H1 (cell line): Measurements from ENCODE around the gene POLR2F. TPM values are rescaled to one million over a fixed set of nuclear protein-coding genes. Genes with fewer than 3 reads are reported as not detected.

ENCODE experiments used
- BACH1 ChIP-seq: IDR thresholded peaks from 2 replicates; pipeline ENCODE4 v1.6.1; 2012; ENCODE audit warnings: low read length, improper control_type of control experiment
- GTF2F1 ChIP-seq: IDR thresholded peaks from 2 replicates; pipeline ENCODE4 v1.6.1; 2012; ENCODE audit warnings: low read depth, low read length, improper control_type of control experiment, borderline replicate concordance
- HDAC2 ChIP-seq, 2 experiments: fragments of 300-600 bp in 1 of 2; sonication (generic) in 1 of 2; IDR thresholded peaks; 2 replicates each; pipeline ENCODE4 v1.6.1; 2011 to 2012; ENCODE audit warnings: low read depth in 2 of 2, low read length in 2 of 2, mild to moderate bottlenecking in 2 of 2, moderate library complexity in 2 of 2, borderline replicate concordance in 1 of 2, inconsistent platforms in 1 of 2
- POLR2A ChIP-seq, 2 experiments: IDR thresholded peaks; 1 replicate in 1 of 2; 2 replicates in 1 of 2; pipeline ENCODE4 v1.6.1; 2011; ENCODE audit warnings: low read depth in 2 of 2, low read length in 2 of 2, mild to moderate bottlenecking in 2 of 2; ENCODE audit errors: control extremely low read depth in 1 of 2
- SIRT6 ChIP-seq: IDR thresholded peaks from one replicate; pipeline ENCODE4 v1.7.1; 2012; ENCODE audit warnings: low read length, inconsistent platforms
- SP1 ChIP-seq: IDR thresholded peaks from 2 replicates; pipeline ENCODE4 v1.6.1; 2011; ENCODE audit warnings: low read depth, low read length
- SP2 ChIP-seq: IDR thresholded peaks from 2 replicates; pipeline ENCODE4 v1.6.1; 2012; ENCODE audit warnings: mild to moderate bottlenecking, low read length, inconsistent platforms
- polyA plus RNA-seq, 7 experiments: library from polyadenylated mRNA; depleted of rRNA in 3 of 7; stranded (reverse) in 5 of 7; unstranded in 2 of 7; fragments of >200 nt in 5 of 7; fragments of 200-250 nt in 2 of 7; gene quantifications; 1 replicate in 5 of 7; 2 replicates in 1 of 7; 4 replicates in 1 of 7; pipeline versions ENCODE4 v1.2.1 to v1.2.3, GENCODE V29; 2011 to 2013; ENCODE audit warnings: missing spikeins in 2 of 7, mixed read lengths in 2 of 7
- total RNA-seq: library from RNA; stranded (reverse); fragmentation: NEBNext Ultra II Directional; extraction: Animal tissue kit (Norgen Biotek cat#: 25700); gene quantifications from 2 replicates; pipeline ENCODE4 v1.2.1, GENCODE V29; 2021
- TF ChIP-seq, protein P1 (sequence below): fragments of 300-600 bp; sonication (generic); IDR thresholded peaks from 2 replicates; pipeline ENCODE4 v1.7.1; 2012; ENCODE audit warnings: low read length, moderate library complexity, mild to moderate bottlenecking, inconsistent platforms; ENCODE audit not compliant: insufficient replicate concordance

Gene POLR2F
- total and polyA plus RNA-seq, 2 of the 8 experiments (the other 6 are each of a cell fraction or from before 2014, with no cell fraction given) = 150 to 176 TPM

GRCh38 chr22:37925767-37926166 lies 27.7 kb upstream of the POLR2F start (continued):
- TF ChIP-seq, protein P1, sequence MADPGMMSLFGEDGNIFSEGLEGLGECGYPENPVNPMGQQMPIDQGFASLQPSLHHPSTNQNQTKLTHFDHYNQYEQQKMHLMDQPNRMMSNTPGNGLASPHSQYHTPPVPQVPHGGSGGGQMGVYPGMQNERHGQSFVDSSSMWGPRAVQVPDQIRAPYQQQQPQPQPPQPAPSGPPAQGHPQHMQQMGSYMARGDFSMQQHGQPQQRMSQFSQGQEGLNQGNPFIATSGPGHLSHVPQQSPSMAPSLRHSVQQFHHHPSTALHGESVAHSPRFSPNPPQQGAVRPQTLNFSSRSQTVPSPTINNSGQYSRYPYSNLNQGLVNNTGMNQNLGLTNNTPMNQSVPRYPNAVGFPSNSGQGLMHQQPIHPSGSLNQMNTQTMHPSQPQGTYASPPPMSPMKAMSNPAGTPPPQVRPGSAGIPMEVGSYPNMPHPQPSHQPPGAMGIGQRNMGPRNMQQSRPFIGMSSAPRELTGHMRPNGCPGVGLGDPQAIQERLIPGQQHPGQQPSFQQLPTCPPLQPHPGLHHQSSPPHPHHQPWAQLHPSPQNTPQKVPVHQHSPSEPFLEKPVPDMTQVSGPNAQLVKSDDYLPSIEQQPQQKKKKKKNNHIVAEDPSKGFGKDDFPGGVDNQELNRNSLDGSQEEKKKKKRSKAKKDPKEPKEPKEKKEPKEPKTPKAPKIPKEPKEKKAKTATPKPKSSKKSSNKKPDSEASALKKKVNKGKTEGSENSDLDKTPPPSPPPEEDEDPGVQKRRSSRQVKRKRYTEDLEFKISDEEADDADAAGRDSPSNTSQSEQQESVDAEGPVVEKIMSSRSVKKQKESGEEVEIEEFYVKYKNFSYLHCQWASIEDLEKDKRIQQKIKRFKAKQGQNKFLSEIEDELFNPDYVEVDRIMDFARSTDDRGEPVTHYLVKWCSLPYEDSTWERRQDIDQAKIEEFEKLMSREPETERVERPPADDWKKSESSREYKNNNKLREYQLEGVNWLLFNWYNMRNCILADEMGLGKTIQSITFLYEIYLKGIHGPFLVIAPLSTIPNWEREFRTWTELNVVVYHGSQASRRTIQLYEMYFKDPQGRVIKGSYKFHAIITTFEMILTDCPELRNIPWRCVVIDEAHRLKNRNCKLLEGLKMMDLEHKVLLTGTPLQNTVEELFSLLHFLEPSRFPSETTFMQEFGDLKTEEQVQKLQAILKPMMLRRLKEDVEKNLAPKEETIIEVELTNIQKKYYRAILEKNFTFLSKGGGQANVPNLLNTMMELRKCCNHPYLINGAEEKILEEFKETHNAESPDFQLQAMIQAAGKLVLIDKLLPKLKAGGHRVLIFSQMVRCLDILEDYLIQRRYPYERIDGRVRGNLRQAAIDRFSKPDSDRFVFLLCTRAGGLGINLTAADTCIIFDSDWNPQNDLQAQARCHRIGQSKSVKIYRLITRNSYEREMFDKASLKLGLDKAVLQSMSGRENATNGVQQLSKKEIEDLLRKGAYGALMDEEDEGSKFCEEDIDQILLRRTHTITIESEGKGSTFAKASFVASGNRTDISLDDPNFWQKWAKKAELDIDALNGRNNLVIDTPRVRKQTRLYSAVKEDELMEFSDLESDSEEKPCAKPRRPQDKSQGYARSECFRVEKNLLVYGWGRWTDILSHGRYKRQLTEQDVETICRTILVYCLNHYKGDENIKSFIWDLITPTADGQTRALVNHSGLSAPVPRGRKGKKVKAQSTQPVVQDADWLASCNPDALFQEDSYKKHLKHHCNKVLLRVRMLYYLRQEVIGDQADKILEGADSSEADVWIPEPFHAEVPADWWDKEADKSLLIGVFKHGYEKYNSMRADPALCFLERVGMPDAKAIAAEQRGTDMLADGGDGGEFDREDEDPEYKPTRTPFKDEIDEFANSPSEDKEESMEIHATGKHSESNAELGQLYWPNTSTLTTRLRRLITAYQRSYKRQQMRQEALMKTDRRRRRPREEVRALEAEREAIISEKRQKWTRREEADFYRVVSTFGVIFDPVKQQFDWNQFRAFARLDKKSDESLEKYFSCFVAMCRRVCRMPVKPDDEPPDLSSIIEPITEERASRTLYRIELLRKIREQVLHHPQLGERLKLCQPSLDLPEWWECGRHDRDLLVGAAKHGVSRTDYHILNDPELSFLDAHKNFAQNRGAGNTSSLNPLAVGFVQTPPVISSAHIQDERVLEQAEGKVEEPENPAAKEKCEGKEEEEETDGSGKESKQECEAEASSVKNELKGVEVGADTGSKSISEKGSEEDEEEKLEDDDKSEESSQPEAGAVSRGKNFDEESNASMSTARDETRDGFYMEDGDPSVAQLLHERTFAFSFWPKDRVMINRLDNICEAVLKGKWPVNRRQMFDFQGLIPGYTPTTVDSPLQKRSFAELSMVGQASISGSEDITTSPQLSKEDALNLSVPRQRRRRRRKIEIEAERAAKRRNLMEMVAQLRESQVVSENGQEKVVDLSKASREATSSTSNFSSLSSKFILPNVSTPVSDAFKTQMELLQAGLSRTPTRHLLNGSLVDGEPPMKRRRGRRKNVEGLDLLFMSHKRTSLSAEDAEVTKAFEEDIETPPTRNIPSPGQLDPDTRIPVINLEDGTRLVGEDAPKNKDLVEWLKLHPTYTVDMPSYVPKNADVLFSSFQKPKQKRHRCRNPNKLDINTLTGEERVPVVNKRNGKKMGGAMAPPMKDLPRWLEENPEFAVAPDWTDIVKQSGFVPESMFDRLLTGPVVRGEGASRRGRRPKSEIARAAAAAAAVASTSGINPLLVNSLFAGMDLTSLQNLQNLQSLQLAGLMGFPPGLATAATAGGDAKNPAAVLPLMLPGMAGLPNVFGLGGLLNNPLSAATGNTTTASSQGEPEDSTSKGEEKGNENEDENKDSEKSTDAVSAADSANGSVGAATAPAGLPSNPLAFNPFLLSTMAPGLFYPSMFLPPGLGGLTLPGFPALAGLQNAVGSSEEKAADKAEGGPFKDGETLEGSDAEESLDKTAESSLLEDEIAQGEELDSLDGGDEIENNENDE = no peak
- TF ChIP-seq SP1 (no peak), POLR2A (IDR thresholded peaks at IDR 0.05; ENCODE audit: control extremely low read depth in 1 of 2, low read depth in 2 of 2, low read length in 2 of 2) (no peak), HDAC2 (IDR thresholded peaks at IDR 0.05; ENCODE audit: borderline replicate concordance in 1 of 2, low read depth in 2 of 2, low read length in 2 of 2) (no peak), BACH1 (no peak), GTF2F1 (no peak), SP2 (no peak), SIRT6 (no peak)
